K562 (cell line): Measurements from ENCODE around the gene ZPR1. TPM values are rescaled to one million over a fixed set of nuclear protein-coding genes. Genes with fewer than 3 reads are reported as not detected.
A peak's percentile ranks its signal among the peaks of the same experiment; 100 is the strongest.

Experiments
- ARID1B ChIP-seq: fragments of 450-650 bp; IDR thresholded peaks from 2 replicates; pipeline ENCODE4 v1.6.1; 2016; ENCODE audit warnings: antibody characterized with exemption, mild to moderate bottlenecking, inconsistent platforms
- CBFA2T3 ChIP-seq: fragments of 450-650 bp; IDR thresholded peaks from 2 replicates; pipeline ENCODE4 v1.6.1; 2017
- FOXP1 ChIP-seq: sonication (generic); formaldehyde crosslinking; IDR thresholded peaks from 2 replicates; pipeline ENCODE4 v1.8.0; 2022; ENCODE audit warnings: mild to moderate bottlenecking, missing genetic modification reagents
- GABPB2 ChIP-seq: fragments of 250-450 bp; sonication (Bioruptor Pico); conservative IDR thresholded peaks from 2 replicates; pipeline ENCODE4 v1.5.1; 2021; ENCODE audit warnings: mild to moderate bottlenecking
- HDAC8 ChIP-seq: fragments of 450-650 bp; IDR thresholded peaks from 2 replicates; pipeline ENCODE4 v1.6.1; 2016; ENCODE audit warnings: mild to moderate bottlenecking, missing genetic modification characterization, moderate library complexity, missing compliant biosample characterization
- PTBP1 ChIP-seq: fragments of 200-400 bp; formaldehyde crosslinking; IDR thresholded peaks from 2 replicates; pipeline ENCODE4 v1.6.1; 2017; ENCODE audit warnings: low read depth, low read length
- SMARCA4 ChIP-seq: fragments of 450-650 bp; IDR thresholded peaks from 2 replicates; pipeline ENCODE4 v1.6.1; 2016
- SRF ChIP-seq, 2 experiments: fragments of 250-450, 450-650 bp in 1 of 2; sonication (Bioruptor Pico) in 1 of 2; sonication (generic) in 1 of 2; formaldehyde crosslinking; IDR thresholded peaks; 2 replicates each; pipeline versions ENCODE4 v1.5.0 to v1.5.1; 2020 to 2022; ENCODE audit warnings: mild to moderate bottlenecking in 1 of 2, missing genetic modification reagents in 1 of 2
- TEAD4 ChIP-seq, 2 experiments: sonication (generic) in 1 of 2; formaldehyde crosslinking in 1 of 2; IDR thresholded peaks; 2 replicates each; pipeline versions ENCODE4 v1.6.1 to v1.8.0; 2012 to 2022; ENCODE audit warnings: borderline replicate concordance in 1 of 2, inconsistent platforms in 1 of 2, low read length in 1 of 2, mild to moderate bottlenecking in 1 of 2, missing genetic modification reagents in 1 of 2
- TFAM ChIP-seq: fragments of 250-450 bp; sonication (Bioruptor Pico); conservative IDR thresholded peaks from 2 replicates; pipeline ENCODE4 v1.5.0; 2021; ENCODE audit warnings: mild to moderate bottlenecking, moderate library complexity
- ZNF445 ChIP-seq: fragments of 250-450 bp; sonication (Bioruptor Pico); IDR thresholded peaks from 2 replicates; pipeline ENCODE4 v1.4.0; 2020; ENCODE audit warnings: low read depth, mild to moderate bottlenecking, moderate library complexity
- polyA plus RNA-seq, 8 experiments: library from polyadenylated mRNA; depleted of rRNA in 4 of 8; stranded (reverse) in 5 of 8; unstranded in 3 of 8; fragments of >200 nt; fragmentation: Nextera tagmentation in 2 of 8; fragmentation: Illumina TruSeq in 1 of 8; extraction: Ambion mirVana in 2 of 8; extraction: Trizol in 1 of 8; gene quantifications; 2 replicates each; pipeline versions ENCODE4 v1.2.1 to v1.2.3, GENCODE V29; 2011 to 2014; ENCODE audit warnings: inconsistent platforms in 1 of 8, missing spikeins in 1 of 8
- total RNA-seq, 7 experiments: library from RNA; depleted of rRNA in 6 of 7; stranded (reverse); fragments of >200 nt in 6 of 7; fragmentation: Illumina TruSeq in 2 of 7; extraction: Trizol in 2 of 7; gene quantifications; 2 replicates each; pipeline versions ENCODE4 v1.2.1 to v1.2.3, GENCODE V29; 2011 to 2021; ENCODE audit warnings: low replicate concordance in 1 of 7
- TF ChIP-seq, protein P1 (sequence below), 2 experiments: fragments of 450-650 bp; IDR thresholded peaks; 2 replicates each; pipeline ENCODE4 v1.6.1; 2016
- TF ChIP-seq, protein P2 (sequence below), 2 experiments: fragments of 450-650 bp in 1 of 2; sonication (generic) in 1 of 2; formaldehyde crosslinking in 1 of 2; IDR thresholded peaks in 1 of 2; conservative IDR thresholded peaks in 1 of 2; 2 replicates each; pipeline versions ENCODE4 v1.6.1 to v1.8.1; 2016 to 2023; ENCODE audit warnings: mild to moderate bottlenecking in 2 of 2, moderate library complexity in 2 of 2, inconsistent platforms in 1 of 2, missing genetic modification reagents in 1 of 2
- TF ChIP-seq, protein P3 (sequence below): fragments of 250-450 bp; sonication (Bioruptor Pico); IDR thresholded peaks from 2 replicates; pipeline ENCODE4 v1.5.0; 2021
- TF ChIP-seq, protein P4 (sequence below): fragments of 250-450 bp; sonication (Bioruptor Pico); IDR thresholded peaks from 2 replicates; pipeline ENCODE4 v1.4.0; 2020
- TF ChIP-seq, protein P5 (sequence below): sonication (generic); formaldehyde crosslinking; IDR thresholded peaks from 2 replicates; pipeline ENCODE4 v1.8.1; 2022; ENCODE audit warnings: missing genetic modification reagents

ZPR1 gene
- total and polyA plus RNA-seq, 9 of the 15 experiments (the other 6 are each of a cell fraction or from before 2014, with no cell fraction given), result 13.0 to 120 (median 83.8) TPM

DNA sequence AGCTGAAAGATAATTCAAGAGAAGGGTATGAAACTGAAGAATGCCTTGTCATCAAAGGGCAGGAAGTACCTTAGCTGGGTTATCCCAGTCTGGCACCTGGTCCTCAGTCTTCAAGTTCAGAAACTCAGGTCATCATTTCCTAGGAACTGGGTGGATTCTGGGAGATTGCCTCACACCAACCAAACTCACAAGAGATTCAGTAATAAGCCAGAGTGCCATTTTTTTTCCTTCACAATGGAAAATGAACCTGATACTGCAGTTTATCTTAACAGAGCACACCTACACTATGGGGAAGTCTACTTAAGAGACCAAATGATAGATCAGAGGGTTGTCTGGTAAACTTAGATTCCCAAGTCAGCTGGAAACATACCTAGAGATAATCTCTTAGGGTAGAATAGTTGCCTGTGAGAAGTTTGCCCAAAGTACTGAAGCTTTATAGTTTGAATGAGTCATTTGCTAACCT lies 11.3 kb downstream of the ZPR1 start (continued):
- TF ChIP-seq, protein P1, sequence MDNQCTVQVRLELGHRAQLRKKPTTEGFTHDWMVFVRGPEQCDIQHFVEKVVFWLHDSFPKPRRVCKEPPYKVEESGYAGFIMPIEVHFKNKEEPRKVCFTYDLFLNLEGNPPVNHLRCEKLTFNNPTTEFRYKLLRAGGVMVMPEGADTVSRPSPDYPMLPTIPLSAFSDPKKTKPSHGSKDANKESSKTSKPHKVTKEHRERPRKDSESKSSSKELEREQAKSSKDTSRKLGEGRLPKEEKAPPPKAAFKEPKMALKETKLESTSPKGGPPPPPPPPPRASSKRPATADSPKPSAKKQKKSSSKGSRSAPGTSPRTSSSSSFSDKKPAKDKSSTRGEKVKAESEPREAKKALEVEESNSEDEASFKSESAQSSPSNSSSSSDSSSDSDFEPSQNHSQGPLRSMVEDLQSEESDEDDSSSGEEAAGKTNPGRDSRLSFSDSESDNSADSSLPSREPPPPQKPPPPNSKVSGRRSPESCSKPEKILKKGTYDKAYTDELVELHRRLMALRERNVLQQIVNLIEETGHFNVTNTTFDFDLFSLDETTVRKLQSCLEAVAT (IDR thresholded peaks at IDR 0.05), result no peak
- no peak for TF ChIP-seq GABPB2 (CRISPR knock-in tag)
- TF ChIP-seq SRF (CRISPR knock-in tag; IDR thresholded peaks at IDR 0.05), result no peak
- TF ChIP-seq FOXP1 (CRISPR knock-in tag), result no peak
- TF ChIP-seq, protein P2, sequence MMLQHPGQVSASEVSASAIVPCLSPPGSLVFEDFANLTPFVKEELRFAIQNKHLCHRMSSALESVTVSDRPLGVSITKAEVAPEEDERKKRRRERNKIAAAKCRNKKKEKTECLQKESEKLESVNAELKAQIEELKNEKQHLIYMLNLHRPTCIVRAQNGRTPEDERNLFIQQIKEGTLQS (IDR thresholded peaks at IDR 0.05), result peak; percentile 24; the same call in 1 of the 2 replicates
- TF ChIP-seq, protein P2 (CRISPR knock-in tag; conservative IDR thresholded peaks at IDR 0.05), result no peak
- TF ChIP-seq, protein P3, sequence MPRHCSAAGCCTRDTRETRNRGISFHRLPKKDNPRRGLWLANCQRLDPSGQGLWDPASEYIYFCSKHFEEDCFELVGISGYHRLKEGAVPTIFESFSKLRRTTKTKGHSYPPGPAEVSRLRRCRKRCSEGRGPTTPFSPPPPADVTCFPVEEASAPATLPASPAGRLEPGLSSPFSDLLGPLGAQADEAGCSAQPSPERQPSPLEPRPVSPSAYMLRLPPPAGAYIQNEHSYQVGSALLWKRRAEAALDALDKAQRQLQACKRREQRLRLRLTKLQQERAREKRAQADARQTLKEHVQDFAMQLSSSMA, result no peak
- TF ChIP-seq, protein P4, sequence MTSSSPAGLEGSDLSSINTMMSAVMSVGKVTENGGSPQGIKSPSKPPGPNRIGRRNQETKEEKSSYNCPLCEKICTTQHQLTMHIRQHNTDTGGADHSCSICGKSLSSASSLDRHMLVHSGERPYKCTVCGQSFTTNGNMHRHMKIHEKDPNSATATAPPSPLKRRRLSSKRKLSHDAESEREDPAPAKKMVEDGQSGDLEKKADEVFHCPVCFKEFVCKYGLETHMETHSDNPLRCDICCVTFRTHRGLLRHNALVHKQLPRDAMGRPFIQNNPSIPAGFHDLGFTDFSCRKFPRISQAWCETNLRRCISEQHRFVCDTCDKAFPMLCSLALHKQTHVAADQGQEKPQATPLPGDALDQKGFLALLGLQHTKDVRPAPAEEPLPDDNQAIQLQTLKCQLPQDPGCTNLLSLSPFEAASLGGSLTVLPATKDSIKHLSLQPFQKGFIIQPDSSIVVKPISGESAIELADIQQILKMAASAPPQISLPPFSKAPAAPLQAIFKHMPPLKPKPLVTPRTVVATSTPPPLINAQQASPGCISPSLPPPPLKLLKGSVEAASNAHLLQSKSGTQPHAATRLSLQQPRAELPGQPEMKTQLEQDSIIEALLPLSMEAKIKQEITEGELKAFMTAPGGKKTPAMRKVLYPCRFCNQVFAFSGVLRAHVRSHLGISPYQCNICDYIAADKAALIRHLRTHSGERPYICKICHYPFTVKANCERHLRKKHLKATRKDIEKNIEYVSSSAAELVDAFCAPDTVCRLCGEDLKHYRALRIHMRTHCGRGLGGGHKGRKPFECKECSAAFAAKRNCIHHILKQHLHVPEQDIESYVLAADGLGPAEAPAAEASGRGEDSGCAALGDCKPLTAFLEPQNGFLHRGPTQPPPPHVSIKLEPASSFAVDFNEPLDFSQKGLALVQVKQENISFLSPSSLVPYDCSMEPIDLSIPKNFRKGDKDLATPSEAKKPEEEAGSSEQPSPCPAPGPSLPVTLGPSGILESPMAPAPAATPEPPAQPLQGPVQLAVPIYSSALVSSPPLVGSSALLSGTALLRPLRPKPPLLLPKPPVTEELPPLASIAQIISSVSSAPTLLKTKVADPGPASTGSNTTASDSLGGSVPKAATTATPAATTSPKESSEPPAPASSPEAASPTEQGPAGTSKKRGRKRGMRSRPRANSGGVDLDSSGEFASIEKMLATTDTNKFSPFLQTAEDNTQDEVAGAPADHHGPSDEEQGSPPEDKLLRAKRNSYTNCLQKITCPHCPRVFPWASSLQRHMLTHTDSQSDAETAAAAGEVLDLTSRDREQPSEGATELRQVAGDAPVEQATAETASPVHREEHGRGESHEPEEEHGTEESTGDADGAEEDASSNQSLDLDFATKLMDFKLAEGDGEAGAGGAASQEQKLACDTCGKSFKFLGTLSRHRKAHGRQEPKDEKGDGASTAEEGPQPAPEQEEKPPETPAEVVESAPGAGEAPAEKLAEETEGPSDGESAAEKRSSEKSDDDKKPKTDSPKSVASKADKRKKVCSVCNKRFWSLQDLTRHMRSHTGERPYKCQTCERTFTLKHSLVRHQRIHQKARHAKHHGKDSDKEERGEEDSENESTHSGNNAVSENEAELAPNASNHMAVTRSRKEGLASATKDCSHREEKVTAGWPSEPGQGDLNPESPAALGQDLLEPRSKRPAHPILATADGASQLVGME, result no peak
- TF ChIP-seq, protein P5, sequence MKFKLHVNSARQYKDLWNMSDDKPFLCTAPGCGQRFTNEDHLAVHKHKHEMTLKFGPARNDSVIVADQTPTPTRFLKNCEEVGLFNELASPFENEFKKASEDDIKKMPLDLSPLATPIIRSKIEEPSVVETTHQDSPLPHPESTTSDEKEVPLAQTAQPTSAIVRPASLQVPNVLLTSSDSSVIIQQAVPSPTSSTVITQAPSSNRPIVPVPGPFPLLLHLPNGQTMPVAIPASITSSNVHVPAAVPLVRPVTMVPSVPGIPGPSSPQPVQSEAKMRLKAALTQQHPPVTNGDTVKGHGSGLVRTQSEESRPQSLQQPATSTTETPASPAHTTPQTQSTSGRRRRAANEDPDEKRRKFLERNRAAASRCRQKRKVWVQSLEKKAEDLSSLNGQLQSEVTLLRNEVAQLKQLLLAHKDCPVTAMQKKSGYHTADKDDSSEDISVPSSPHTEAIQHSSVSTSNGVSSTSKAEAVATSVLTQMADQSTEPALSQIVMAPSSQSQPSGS (CRISPR knock-in tag), result no peak
- peak; percentile 85 for TF ChIP-seq ARID1B
- TF ChIP-seq SMARCA4, result peak; percentile 32; the same call in 1 of the 2 replicates
- TF ChIP-seq CBFA2T3, result peak; percentile 71
- no peak for TF ChIP-seq ZNF445 (CRISPR knock-in tag)
- TF ChIP-seq TFAM (CRISPR knock-in tag), result no peak
- TF ChIP-seq TEAD4 (IDR thresholded peaks at IDR 0.05; ENCODE audit: low read length), result peak; percentile 85; the same call in 1 of the 2 replicates
- no peak for TF ChIP-seq TEAD4 (CRISPR knock-in tag; IDR thresholded peaks at IDR 0.05; ENCODE audit: borderline replicate concordance)
- TF ChIP-seq HDAC8 (tag), result no peak
- TF ChIP-seq PTBP1, result no peak
